Stimulated activated CD4-positive, alpha-beta T cell treated with anti-CD3 and anti-CD28 coated beads, Interleukin-1b, Interleukin-23, amount 100 ng/mL, for 1 hour (primary cell): ENCODE data around the gene PSG7.
"Not testable (repeated sequence)": the region's sequence is repeated elsewhere in the genome, so short reads cannot be mapped to it uniquely, and the experiment has no call there.

Experiments used
- DNase-seq, 2 donors: peaks; one replicate each; pipeline ENCODE4 v3.0.0-alpha.2; 2020; ENCODE audit warnings: low read depth in 2 of 2

Gene PSG7

GRCh38 chr19:42916931-42917330 is 20.1 kb downstream of the PSG7 start:
- DNase-seq = not testable (repeated sequence)

DNA sequence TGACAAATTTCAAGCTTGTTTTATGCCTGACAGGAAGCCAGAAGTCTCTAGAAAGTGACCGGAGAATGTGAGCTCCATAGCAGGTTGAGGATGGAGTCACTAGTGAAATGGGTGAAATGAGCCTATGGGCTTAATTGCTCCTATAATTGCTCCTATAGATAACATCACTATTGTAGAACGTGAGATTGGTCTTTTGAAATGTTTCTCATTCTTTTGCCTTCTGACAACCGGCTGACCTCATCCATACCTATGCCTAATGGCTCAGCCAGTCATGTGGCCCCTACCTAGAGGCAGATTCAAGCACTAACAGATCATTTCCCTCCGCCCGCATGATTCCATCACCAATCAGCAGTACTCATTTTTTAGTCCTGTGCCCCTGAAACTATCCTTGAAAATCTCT is 23.5 kb downstream of the PSG7 start:
- DNase-seq = not testable (repeated sequence)

DNA sequence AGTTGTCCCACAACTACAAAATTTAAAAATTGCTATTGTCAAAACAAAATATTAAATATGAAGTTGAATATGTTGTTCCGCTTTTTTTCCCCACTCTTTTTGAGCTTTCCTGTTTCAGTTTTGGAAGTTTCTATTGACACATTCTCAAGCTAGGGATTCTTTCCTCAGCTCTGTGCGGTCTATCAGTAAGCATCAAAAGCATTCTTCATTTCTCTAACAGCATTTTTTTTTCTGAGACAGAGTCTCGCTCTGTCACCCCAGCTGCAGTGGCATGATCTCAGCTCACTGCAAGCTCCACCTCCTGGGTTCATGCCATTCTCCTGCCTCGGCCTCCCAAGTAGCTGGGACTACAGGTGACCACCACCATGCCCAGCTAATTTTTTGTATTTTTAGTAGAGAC is 24.1 kb downstream of the PSG7 start:
- DNase-seq = not testable (repeated sequence)

DNA sequence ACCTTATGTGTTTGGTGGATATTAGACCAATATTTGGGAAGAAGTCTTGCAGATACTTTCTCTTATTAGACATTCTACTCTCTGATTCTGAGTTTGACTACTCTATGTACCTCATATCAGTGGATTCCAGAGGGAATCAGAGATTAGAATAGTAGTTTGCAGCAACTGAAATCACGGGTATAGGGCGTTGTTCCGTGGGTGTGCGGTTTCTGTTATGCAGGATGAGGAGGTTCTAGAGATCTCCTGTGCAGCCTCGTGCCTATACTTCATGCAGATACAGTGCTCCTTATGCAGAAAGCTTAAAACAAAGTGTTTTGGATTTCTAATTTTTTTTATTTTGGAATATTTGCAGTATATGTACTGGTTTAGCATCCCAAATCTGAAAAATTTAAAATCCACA is 25.3 kb downstream of the PSG7 start:
- DNase-seq = not testable (repeated sequence)

DNA sequence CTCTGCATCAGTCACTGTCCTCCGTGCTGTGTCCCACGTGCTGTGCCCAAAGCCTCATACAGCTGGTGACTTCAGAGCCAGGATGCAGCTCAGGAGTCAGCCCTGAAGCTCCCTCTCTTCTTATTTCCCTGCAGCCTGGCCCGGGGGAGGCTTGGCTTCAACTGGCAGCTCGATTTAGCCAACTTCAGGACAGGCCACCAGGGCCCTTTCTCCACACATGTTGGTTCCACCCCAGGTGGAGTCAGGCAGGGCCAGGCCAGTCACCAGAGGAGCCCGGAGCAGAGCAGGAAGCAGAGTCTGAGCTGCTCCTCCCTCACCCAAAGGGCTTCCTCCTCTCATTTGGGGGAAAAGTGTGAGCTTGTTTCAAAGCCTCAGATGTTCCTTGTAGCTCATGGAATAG is 30.8 kb downstream of the PSG7 start:
- DNase-seq = not testable (repeated sequence)

GRCh38 chr19:42900561-42900960 is 36.4 kb downstream of the PSG7 start:
- not testable (repeated sequence) for DNase-seq

- DNase-seq = not testable (repeated sequence)
Measured at GRCh38 chr19:42899674-42900073, 37.3 kb downstream of the PSG7 start.

DNA sequence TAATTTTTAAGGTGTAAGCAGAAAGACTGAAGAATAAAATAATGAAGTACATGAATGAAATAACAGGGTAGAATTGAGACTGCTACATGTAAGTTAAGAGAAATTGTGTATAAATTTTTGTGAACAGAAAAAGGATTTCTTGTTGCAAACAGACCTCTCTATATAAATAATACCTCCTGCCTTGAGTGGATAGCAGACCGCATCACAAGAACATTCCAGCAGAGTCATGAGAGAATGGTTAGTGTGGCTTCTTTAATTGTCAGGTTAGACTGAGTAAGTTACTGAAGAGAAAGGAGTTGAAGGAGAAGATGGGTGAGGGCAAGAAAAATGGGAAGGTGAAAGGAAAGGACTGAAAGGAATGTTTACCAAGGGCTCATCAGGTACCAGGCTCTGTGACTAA is 37.9 kb downstream of the PSG7 start:
- not testable (repeated sequence) for DNase-seq

GRCh38 chr19:42898656-42899055 is 38.4 kb downstream of the PSG7 start:
- DNase-seq = not testable (repeated sequence)

GRCh38 chr19:42897729-42898128 is 39.3 kb downstream of the PSG7 start:
- DNase-seq = not testable (repeated sequence)

GRCh38 chr19:42890446-42890845 is 46.6 kb downstream of the PSG7 start:
- not testable (repeated sequence) for DNase-seq

DNA sequence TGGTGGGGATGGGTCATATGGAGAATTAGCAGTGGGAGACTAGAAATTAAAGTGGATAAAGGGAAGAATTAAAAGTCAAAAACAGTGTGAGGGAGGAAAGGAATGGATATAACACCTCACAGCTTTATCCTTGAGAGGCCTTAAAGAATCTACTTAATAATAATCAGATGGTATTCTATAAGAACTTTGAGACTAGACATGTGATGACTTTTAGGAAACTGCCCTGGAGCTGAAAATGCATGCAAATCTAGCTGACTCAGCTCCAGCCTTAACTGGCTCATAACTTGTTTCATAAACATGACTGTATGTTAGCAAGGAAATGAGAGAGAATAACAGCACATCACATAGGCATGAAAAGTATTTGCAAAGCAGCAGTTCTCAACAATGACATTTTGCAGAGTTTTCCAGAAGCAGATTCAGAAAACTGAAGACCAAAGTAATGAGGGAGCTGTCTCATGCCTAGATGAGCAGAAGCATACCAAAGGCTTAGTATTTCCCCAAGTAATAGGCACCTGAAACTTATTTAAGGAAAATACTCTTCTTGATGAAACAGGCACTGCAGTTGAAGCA is 49.0 kb downstream of the PSG7 start:
- not testable (repeated sequence) for DNase-seq

DNA sequence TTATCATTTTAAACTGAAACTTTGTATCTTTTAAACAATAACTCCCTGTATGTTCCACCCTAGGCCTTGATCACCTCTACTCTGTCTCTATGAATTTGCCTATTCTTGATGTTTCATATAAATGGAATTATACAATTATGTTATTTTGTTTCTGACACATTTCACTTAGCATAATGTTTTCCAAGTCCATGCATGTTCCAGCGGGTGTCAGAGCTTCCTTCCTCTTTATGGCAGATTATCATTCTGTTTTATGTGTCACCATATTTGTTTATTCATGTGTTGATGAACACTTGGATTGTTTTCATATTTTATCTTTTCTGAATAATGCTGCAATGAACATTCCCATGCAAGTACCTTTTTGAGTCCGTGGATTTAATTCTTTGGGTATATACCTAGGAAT is 54.3 kb downstream of the PSG7 start:
- not testable (repeated sequence) for DNase-seq

DNA sequence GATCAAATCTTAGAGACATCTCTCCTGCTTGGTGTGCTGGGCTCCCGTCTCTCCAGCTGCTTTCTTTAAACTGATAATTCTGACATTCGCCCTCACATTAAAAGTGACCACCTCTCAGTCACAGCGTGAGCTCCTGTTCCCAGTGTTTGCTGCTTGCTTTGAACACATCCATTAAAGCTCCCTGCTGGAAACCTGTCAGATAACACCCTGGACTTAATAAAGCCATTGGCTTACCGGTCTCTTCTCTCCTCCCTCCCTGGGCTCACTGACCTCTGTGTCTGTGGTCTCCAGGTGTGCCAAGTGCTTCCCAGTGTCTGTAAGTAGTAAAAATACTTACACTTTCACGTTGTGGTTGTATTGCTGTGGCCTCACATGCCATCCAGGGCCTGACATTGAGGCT is 55.0 kb downstream of the PSG7 start:
- not testable (repeated sequence) for DNase-seq

- DNase-seq = not testable (repeated sequence)
Measured at GRCh38 chr19:42881279-42881678, 55.7 kb downstream of the PSG7 start.

DNA sequence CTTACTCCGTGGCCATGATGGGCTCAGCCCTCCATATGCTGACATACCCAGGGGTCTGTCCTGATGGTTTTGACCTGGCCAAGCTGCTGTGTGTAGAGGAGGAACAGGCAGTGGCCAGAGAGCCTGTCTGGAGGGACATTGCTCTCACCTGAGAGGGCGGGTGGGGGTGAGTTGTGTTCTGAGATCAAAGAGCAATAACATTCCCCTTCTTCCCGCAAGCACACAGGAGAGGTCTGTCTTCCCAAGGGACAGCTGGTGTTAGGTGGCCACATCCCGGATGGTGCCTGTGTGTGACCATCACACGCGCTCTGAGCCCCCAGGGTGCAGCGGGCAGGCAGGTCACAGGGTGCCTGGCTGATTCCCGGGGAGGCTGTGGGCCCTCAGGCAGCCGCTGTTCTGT is 56.4 kb downstream of the PSG7 start:
- not testable (repeated sequence) for DNase-seq

- DNase-seq = no peak
Measured at GRCh38 chr19:42879613-42880012, 57.4 kb downstream of the PSG7 start, which contains the start of gene PSG1. Gene PSG1 (minus strand): TSS chr19:42879713. CDS start chr19:42879581, 132 bp downstream.

- DNase-seq = not testable (repeated sequence)
Measured at GRCh38 chr19:42876596-42876995, 60.4 kb downstream of the PSG7 start.

DNA sequence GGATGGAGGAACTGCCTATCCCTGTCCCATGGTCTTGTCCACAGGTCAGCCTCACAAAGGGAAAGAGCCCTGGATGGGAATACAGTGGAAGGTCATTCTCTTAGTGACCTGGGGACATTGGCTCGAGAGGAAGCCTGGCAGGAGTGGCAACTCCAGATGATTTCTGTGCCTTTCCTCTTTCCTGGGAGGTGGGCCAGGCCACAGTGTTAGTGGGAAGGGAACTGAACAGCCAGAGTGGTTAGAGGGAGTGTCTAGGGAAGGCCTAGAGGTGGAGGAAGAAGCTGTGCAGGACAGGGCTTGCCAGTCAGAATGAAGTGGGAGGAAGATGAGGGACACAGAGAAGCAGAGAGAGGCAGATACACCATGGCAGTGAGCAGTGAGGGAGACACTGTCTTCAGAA is 61.1 kb downstream of the PSG7 start:
- DNase-seq = not testable (repeated sequence)

- not testable (repeated sequence) for DNase-seq
Measured at GRCh38 chr19:42874901-42875813, 61.9 kb downstream of the PSG7 start.

DNA sequence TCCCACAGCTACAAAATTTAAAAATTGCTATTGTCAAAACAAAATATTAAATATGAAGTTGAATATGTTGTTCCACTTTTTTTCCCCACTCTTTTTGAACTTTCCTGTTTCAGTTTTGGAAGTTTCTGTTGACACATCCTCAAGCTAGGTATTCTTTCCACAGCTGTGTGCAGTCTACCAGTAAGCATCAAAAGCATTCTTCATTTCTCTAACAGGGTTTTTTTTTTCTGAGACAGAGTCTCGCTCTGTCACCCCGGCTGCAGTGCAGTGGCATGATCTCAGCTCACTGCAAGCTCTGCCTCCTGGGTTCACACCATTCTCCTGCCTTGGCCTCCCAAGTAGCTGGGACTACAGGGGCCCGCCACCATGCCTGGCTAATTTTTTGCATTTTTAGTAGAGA is 62.9 kb downstream of the PSG7 start:
- DNase-seq = not testable (repeated sequence)
